Activated CD8-positive, alpha-beta memory T cell treated with anti-CD3 and anti-CD28 coated beads, Interleukin-2, amount 10 ng/mL, durations not matched to agents 7 days and 5 days (primary cell): ENCODE results near the gene ELK4. TPM values are rescaled to one million over a fixed set of nuclear protein-coding genes. Genes with fewer than 3 reads are reported as not detected.
A peak's percentile ranks its signal among the peaks of the same experiment; 100 is the strongest.

ENCODE experiments used
- ATAC-seq: fragments of 150-1000 bp; cut with Tn5 transposase; one replicate; pipeline ENCODE4 v1.10.0; 2021; ENCODE audit warnings: moderate library complexity
- CTCF ChIA-PET: fragments of 350-600 bp; sonication (Branson Sonifier 250); formaldehyde crosslinking; loops from one replicate; lab custom pipeline; 2021; ENCODE audit warnings: antibody characterized with exemption; lab: Charles Lee
- DNase-seq: peaks from one replicate; pipeline ENCODE4 v3.0.0-alpha.2; 2020
- H3K27ac Mint-ChIP-seq: one replicate; pipeline ENCODE4 v1.8.0; 2021; ENCODE audit warnings: mild to moderate bottlenecking, mixed read lengths
- H3K27me3 Mint-ChIP-seq: one replicate; pipeline ENCODE4 v1.8.0; 2021; ENCODE audit warnings: mixed read lengths
- H3K36me3 Mint-ChIP-seq: one replicate; pipeline ENCODE4 v1.8.0; 2021; ENCODE audit warnings: mild to moderate bottlenecking, mixed read lengths
- H3K4me1 Mint-ChIP-seq: one replicate; pipeline ENCODE4 v1.8.0; 2021; ENCODE audit warnings: mixed read lengths
- H3K4me3 Mint-ChIP-seq: one replicate; pipeline ENCODE4 v1.8.0; 2021; ENCODE audit warnings: mild to moderate bottlenecking, moderate library complexity, mixed read lengths
- H3K9me3 Mint-ChIP-seq: one replicate; pipeline ENCODE4 v1.8.0; 2022; ENCODE audit warnings: low read depth, mixed read lengths
- total RNA-seq, 2 experiments: library from RNA; stranded (reverse); gene quantifications; one replicate each; pipeline ENCODE4 v1.2.3, GENCODE V29; 2021

Gene ELK4, protein sequence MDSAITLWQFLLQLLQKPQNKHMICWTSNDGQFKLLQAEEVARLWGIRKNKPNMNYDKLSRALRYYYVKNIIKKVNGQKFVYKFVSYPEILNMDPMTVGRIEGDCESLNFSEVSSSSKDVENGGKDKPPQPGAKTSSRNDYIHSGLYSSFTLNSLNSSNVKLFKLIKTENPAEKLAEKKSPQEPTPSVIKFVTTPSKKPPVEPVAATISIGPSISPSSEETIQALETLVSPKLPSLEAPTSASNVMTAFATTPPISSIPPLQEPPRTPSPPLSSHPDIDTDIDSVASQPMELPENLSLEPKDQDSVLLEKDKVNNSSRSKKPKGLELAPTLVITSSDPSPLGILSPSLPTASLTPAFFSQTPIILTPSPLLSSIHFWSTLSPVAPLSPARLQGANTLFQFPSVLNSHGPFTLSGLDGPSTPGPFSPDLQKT
- 10 to 100 TPM; 70.9 to 79.7 TPM for total RNA-seq

- Mint-ChIP-seq H3K36me3 (peaks cover 16% of the 10 kb centered on the region), H3K27ac (peak within 1 kb of the TSS; percentile 100), H3K4me3 (peak within 1 kb of the TSS; percentile 91), H3K4me1 (peaks cover 41% of the 10 kb centered on the region), H3K27me3 (peaks cover 8% of the 10 kb centered on the region), H3K9me3 (no peaks in the 10 kb centered on the region)
- peak; percentile 86 for ATAC-seq
- DNase-seq: peak; percentile 99
- CTCF ChIA-PET: interaction anchor here (0.6 to 6.9 kb wide), 24 partner anchors 9 to 345 kb away, joined by 3 to 199 read pairs (median 6); partner anchors contain the start of genes RAB29 and SLC45A3
Measured at GRCh38 chr1:205631768-205632668, at the start of gene ELK4. TSS of gene ELK4 (minus strand) at chr1:205632011. CDS start at chr1:205623882, 8,129 bp downstream.

DNA sequence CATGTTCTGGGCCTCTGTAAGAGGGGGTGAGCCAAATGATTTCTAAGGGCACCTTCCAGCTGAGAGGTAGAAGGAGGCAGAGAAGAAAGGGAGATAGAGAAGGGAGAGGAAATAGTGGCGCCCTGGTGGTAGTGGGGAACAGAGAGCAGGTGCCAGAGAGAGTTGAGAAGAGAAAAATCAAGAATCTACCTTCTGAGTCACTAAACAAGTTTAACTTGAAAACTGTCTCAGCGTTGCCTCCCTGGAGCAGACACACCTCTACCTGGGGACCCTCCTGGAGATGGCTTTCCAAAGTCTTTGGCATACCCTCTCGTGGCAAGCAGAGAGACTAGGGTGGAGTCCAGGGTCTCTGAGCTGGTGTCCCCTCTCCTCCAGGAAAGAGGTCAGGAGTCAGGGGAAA is 49.6 kb upstream of the ELK4 start:
- CTCF ChIA-PET: interaction anchor here (0.8 to 2.5 kb wide), 4 partner anchors 9 to 30 kb away, joined by 3 to 9 read pairs (median 4); no protein-coding TSS in a partner anchor
- Mint-ChIP-seq H3K9me3 (no peaks in the 10 kb centered on the region), H3K36me3 (no peaks in the 10 kb centered on the region), H3K27me3 (peaks cover 21% of the 10 kb centered on the region), H3K4me3 (no peak overlapping the region), H3K27ac (no peak overlapping the region), H3K4me1 (peaks cover 12% of the 10 kb centered on the region)
- DNase-seq (no peak), ATAC-seq (no peak)

DNA sequence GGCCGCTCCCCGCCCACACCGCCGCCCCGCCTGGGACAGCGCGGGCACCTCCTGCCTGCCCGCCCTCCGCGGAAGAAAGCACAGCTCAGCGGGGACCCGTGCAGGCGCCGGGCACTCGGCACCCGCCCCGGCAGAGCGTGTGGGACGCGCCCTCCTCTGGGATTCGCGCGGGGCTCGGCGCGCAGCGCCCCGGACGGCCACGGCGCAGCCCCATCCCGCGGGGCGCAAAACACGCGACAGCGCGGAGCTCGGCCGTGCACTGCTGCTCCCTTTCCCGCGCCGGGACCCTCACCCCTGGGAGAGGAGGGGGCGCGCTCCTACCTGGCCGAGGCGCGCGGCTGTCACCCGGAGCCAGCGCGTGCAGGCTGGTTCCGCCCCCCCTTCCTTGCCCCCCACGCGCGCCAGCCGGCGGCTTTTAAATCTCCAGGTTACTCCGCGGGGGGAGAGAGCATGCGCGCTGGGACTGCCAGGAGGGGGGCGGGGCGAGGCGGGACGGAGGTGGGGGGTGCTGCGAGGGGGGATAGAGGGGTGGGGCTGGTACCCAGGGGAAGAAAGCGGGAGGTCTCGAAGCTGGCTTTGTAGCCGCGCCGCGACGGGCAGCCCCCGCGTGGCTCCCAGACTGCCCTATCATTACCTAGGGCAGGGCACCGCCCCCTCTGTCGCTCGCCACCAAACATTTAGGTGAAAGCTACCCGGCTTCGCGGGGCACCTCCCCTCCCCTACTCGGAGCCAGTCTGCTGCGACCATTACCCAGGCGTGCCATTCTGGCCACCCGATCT is 48.5 kb upstream of the ELK4 start, which contains the start of gene SLC45A3:
TSS of gene SLC45A3 (minus strand) at position 437 of the 779 bp plus-strand sequence. CDS start 15,853 bp downstream, outside the sequence.
- peak within 1 kb of the TSS; percentile 66 for H3K4me3 Mint-ChIP-seq
- H3K9me3 Mint-ChIP-seq: no peaks in the 10 kb centered on the region
- peaks cover 12% of the 10 kb centered on the region for H3K4me1 Mint-ChIP-seq
- ATAC-seq (peak; percentile 84), DNase-seq (no peak)
- H3K27me3 Mint-ChIP-seq: peaks cover 24% of the 10 kb centered on the region
- H3K27ac Mint-ChIP-seq: no peak within 1 kb of the TSS
- CTCF ChIA-PET: interaction anchor here (0.6 to 1.9 kb wide), 13 partner anchors 11 to 185 kb away, joined by 3 to 9 read pairs (median 3); partner anchors contain the start of gene ELK4
- no peaks in the 10 kb centered on the region for H3K36me3 Mint-ChIP-seq

GRCh38 chr1:205678286-205679111 is 46.7 kb upstream of the ELK4 start:
- ATAC-seq (no peak), DNase-seq (no peak)
- no peaks in the 10 kb centered on the region for H3K9me3 Mint-ChIP-seq
- CTCF ChIA-PET: interaction anchor here (0.8 to 2.1 kb wide), 8 partner anchors 19 to 193 kb away, joined by 3 to 12 read pairs (median 6); no protein-coding TSS in a partner anchor
- H3K36me3 Mint-ChIP-seq: no peaks in the 10 kb centered on the region
- peaks cover 12% of the 10 kb centered on the region for H3K4me1 Mint-ChIP-seq
- H3K4me3 Mint-ChIP-seq: no peak overlapping the region
- H3K27me3 Mint-ChIP-seq: peaks cover 30% of the 10 kb centered on the region
- no peak overlapping the region for H3K27ac Mint-ChIP-seq

GRCh38 chr1:205677167-205677566 is 45.4 kb upstream of the ELK4 start:
- Mint-ChIP-seq H3K4me3 (no peak overlapping the region), H3K4me1 (peaks cover 13% of the 10 kb centered on the region), H3K36me3 (no peaks in the 10 kb centered on the region), H3K27me3 (peaks cover 43% of the 10 kb centered on the region), H3K9me3 (no peaks in the 10 kb centered on the region), H3K27ac (no peak overlapping the region)
- ATAC-seq (no peak), DNase-seq (no peak)
- CTCF ChIA-PET: interaction anchor here (1.1 to 2.1 kb wide), 3 partner anchors 18 to 86 kb away, joined by 7 to 12 read pairs (median 11); no protein-coding TSS in a partner anchor

- H3K27ac Mint-ChIP-seq: no peak overlapping the region
- H3K27me3 Mint-ChIP-seq: peaks cover 45% of the 10 kb centered on the region
- peaks cover 19% of the 10 kb centered on the region for H3K4me1 Mint-ChIP-seq
- no peaks in the 10 kb centered on the region for H3K36me3 Mint-ChIP-seq
- no peak for DNase-seq
- CTCF ChIA-PET: interaction anchor here (0.5 to 2.1 kb wide), 4 partner anchors 17 to 85 kb away, joined by 6 to 12 read pairs (median 9); no protein-coding TSS in a partner anchor
- no peak overlapping the region for H3K4me3 Mint-ChIP-seq
- ATAC-seq: no peak
- H3K9me3 Mint-ChIP-seq: no peaks in the 10 kb centered on the region
Measured at GRCh38 chr1:205676597-205676996, 44.8 kb upstream of the ELK4 start.

- CTCF ChIA-PET: interaction anchor here (0.5 to 2.1 kb wide), 2 partner anchors 16 to 18 kb away, joined by 6 to 11 read pairs; no protein-coding TSS in a partner anchor
- Mint-ChIP-seq H3K36me3 (no peaks in the 10 kb centered on the region), H3K4me3 (no peak overlapping the region), H3K27ac (no peak overlapping the region), H3K27me3 (peaks cover 43% of the 10 kb centered on the region), H3K9me3 (no peaks in the 10 kb centered on the region), H3K4me1 (peaks cover 22% of the 10 kb centered on the region)
- DNase-seq (no peak), ATAC-seq (no peak)
Measured at GRCh38 chr1:205676002-205676401, 44.2 kb upstream of the ELK4 start.

DNA sequence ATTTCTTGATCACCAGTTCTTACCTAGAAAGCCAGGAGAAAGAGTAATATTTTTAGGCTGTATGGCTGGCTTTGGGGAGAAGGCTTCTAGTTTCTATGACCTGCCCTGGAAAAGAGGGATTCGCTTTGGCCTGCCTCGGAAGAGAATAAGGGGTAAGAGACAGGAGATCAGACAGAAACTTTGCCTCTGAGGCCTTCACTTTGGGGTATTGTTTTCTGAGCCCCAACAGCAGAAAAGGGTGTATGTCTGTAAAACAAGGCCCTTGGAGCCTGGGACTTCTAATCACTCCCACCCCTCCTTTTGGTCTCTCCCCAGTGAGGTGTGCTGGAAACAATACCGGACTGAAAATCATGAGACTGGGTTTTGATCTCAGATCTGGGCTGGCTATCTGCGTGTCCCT is 43.4 kb upstream of the ELK4 start:
- H3K4me3 Mint-ChIP-seq: no peak overlapping the region
- H3K27ac Mint-ChIP-seq: no peak overlapping the region
- no peaks in the 10 kb centered on the region for H3K9me3 Mint-ChIP-seq
- no peak for ATAC-seq
- H3K4me1 Mint-ChIP-seq: peaks cover 18% of the 10 kb centered on the region
- CTCF ChIA-PET: interaction anchor here (0.8 to 1.2 kb wide), 2 partner anchors 18 to 71 kb away, joined by 3 read pairs; no protein-coding TSS in a partner anchor
- DNase-seq: no peak
- peaks cover 38% of the 10 kb centered on the region for H3K27me3 Mint-ChIP-seq
- H3K36me3 Mint-ChIP-seq: no peaks in the 10 kb centered on the region

DNA sequence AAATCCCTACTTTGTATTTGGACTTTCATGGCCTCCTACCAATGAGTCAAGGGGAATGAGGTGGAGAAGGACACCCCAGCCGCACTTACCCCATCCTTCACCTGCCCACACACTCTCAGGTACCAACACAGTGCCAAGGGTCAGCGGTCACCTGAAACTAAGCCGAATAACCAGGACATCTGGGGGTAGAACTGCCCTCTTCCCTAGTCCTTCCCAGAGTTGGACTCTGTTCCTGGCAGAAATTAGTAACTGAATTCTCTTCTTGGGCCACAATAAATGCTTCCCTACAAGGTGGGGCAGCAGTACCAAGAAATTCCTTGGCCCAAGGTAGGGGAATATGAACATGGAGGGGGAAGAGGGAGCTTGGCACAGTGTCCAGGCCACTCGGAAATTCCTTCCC is 41.2 kb upstream of the ELK4 start:
- Mint-ChIP-seq H3K4me3 (no peak overlapping the region), H3K9me3 (no peaks in the 10 kb centered on the region), H3K4me1 (peaks cover 10% of the 10 kb centered on the region), H3K36me3 (no peaks in the 10 kb centered on the region), H3K27ac (no peak overlapping the region), H3K27me3 (peaks cover 47% of the 10 kb centered on the region)
- DNase-seq: no peak
- no peak for ATAC-seq
- CTCF ChIA-PET: interaction anchor here (1.0 to 7.2 kb wide), 2 partner anchors 15 to 110 kb away, joined by 3 to 70 read pairs; no protein-coding TSS in a partner anchor

DNA sequence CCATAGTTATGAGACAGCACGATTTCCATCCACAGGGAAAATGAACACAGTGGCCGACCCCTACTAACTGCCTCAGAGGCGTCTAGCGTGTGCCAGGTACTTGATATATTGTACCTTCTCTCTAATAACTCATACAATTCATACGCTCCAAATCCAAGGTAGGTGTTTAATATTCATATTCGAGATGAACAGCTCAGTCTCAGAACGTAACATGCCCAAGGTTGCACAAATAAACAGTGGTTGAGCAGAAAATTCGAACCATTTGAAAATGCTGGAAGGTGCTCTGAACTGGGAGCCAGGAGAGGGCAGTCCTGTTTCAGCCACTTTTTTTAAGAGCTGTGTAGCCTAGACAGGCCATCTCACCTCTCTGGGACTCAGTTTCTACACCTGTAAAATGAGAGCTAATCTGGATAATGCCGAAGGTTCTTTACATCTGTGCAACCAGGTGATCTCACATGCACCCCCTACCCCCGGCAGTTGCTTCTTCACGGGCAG is 40.6 kb upstream of the ELK4 start:
- no peak overlapping the region for H3K27ac Mint-ChIP-seq
- H3K4me1 Mint-ChIP-seq: peaks cover 10% of the 10 kb centered on the region
- H3K27me3 Mint-ChIP-seq: peaks cover 50% of the 10 kb centered on the region
- no peak for ATAC-seq
- CTCF ChIA-PET: interaction anchor here (1.0 to 7.2 kb wide), 2 partner anchors 15 to 110 kb away, joined by 3 to 70 read pairs; no protein-coding TSS in a partner anchor
- H3K9me3 Mint-ChIP-seq: no peaks in the 10 kb centered on the region
- H3K36me3 Mint-ChIP-seq: no peaks in the 10 kb centered on the region
- DNase-seq: no peak
- H3K4me3 Mint-ChIP-seq: no peak overlapping the region
